ENCODE data around the gene USH1C. TPM values are rescaled to one million over a fixed set of nuclear protein-coding genes. Genes with fewer than 3 reads are reported as not detected.

USH1C gene
- total RNA-seq, 4 donors from 2014 or later: 1.1 TPM; not detected in 3

- Histone ChIP-seq H3K36me3 (no peaks in the 10 kb centered on the region), H3K27me3 (peaks cover 15% of the 10 kb centered on the region), H3K9me3 (no peaks in the 10 kb centered on the region), H3K4me3 (no peak overlapping the region), H3K4me1 (no peaks in the 10 kb centered on the region), H3K27ac (no peak overlapping the region)
- no peak for TF ChIP-seq POLR2AphosphoS5 (IDR thresholded peaks at IDR 0.05)
- TF ChIP-seq CTCF (IDR thresholded peaks at IDR 0.05): no peak
- TF ChIP-seq POLR2A (IDR thresholded peaks at IDR 0.05): no peak
- TF ChIP-seq EP300 (IDR thresholded peaks at IDR 0.05): no peak
- WGBS, 2 donors (ENCODE audit: low coverage in 1 of 2): 82 to 83% methylated on average over 2 of the region's 2 CpGs
- ATAC-seq: no peak
These were observed 60.7 kb downstream of the USH1C start for GRCh38 chr11:17483505-17483904.

GRCh38 chr11:17481905-17482304 lies 62.3 kb downstream of the USH1C start:
- no peaks in the 10 kb centered on the region for H3K36me3 ChIP-seq
- WGBS, 2 donors (ENCODE audit: low coverage in 1 of 2): 60% methylated on average over 1 of the region's 5 CpGs; no CpG with 5 or more reads in 1 of the 2 donors
- no peak overlapping the region for H3K4me3 ChIP-seq
- no peak for ATAC-seq
- no peak for TF ChIP-seq CTCF (IDR thresholded peaks at IDR 0.05)
- no peak for TF ChIP-seq POLR2AphosphoS5 (IDR thresholded peaks at IDR 0.05)
- no peak for TF ChIP-seq EP300 (IDR thresholded peaks at IDR 0.05)
- no peaks in the 10 kb centered on the region for H3K4me1 ChIP-seq
- H3K27ac ChIP-seq: no peak overlapping the region
- H3K27me3 ChIP-seq: peaks cover 27% of the 10 kb centered on the region
- H3K9me3 ChIP-seq: no peaks in the 10 kb centered on the region

GRCh38 chr11:17479284-17480214 lies 64.7 kb downstream of the USH1C start:
- Histone ChIP-seq H3K4me1 (peaks cover 0 to 12% (median 0%) of the 10 kb centered on the region in 3 donors), H3K4me3 (no peak overlapping the region), H3K27ac (no peak overlapping the region), H3K9me3 (no peaks in the 10 kb centered on the region), H3K36me3 (no peaks in the 10 kb centered on the region), H3K27me3 (peaks cover 51% of the 10 kb centered on the region)
- ATAC-seq: no peak
- no peak for TF ChIP-seq EP300 (IDR thresholded peaks at IDR 0.05)
- TF ChIP-seq POLR2AphosphoS5 (IDR thresholded peaks at IDR 0.05): no peak
- no peak for TF ChIP-seq CTCF (IDR thresholded peaks at IDR 0.05)
- TF ChIP-seq POLR2A (IDR thresholded peaks at IDR 0.05): no peak
- WGBS, 2 donors (ENCODE audit: low coverage in 1 of 2): 25 to 27% methylated on average over 11 to 12 of the region's 14 CpGs

GRCh38 chr11:17478070-17478469 lies 66.1 kb downstream of the USH1C start:
- no peak for ATAC-seq
- H3K27me3 ChIP-seq: peaks cover 65% of the 10 kb centered on the region
- H3K4me3 ChIP-seq: no peak overlapping the region
- H3K36me3 ChIP-seq: no peaks in the 10 kb centered on the region
- no peak overlapping the region for H3K27ac ChIP-seq
- H3K4me1 ChIP-seq: peaks cover 0 to 12% (median 0%) of the 10 kb centered on the region in 3 donors
- H3K9me3 ChIP-seq: no peaks in the 10 kb centered on the region
- WGBS, 2 donors (ENCODE audit: low coverage in 1 of 2): 40 to 55% methylated on average over 4 to 5 of the region's 6 CpGs
- TF ChIP-seq EP300 (IDR thresholded peaks at IDR 0.05): no peak
- TF ChIP-seq POLR2A (IDR thresholded peaks at IDR 0.05): no peak
- TF ChIP-seq POLR2AphosphoS5 (IDR thresholded peaks at IDR 0.05): no peak
- TF ChIP-seq CTCF (IDR thresholded peaks at IDR 0.05): no peak

- H3K36me3 ChIP-seq: no peaks in the 10 kb centered on the region
- ATAC-seq: no peak
- TF ChIP-seq POLR2A (IDR thresholded peaks at IDR 0.05): no peak
- TF ChIP-seq EP300 (IDR thresholded peaks at IDR 0.05): no peak
- TF ChIP-seq POLR2AphosphoS5 (IDR thresholded peaks at IDR 0.05): no peak
- no peak for TF ChIP-seq CTCF (IDR thresholded peaks at IDR 0.05)
- 14 to 21% methylated on average over 1 to 6 of the region's 6 CpGs for WGBS, 2 donors (ENCODE audit: low coverage in 1 of 2)
- no peak overlapping the region for H3K4me3 ChIP-seq
- H3K4me1 ChIP-seq: peaks cover 0 to 12% (median 0%) of the 10 kb centered on the region in 3 donors
- H3K27ac ChIP-seq: no peak overlapping the region
- H3K27me3 ChIP-seq: peaks cover 69% of the 10 kb centered on the region
- no peaks in the 10 kb centered on the region for H3K9me3 ChIP-seq
These were observed 66.9 kb downstream of the USH1C start for GRCh38 chr11:17477361-17477760.

Measured in gastroesophageal sphincter (tissue), 4 donors.